Keratinocyte (primary cell): ENCODE results near the gene P2RY12.

Experiments used
- CTCF ChIP-seq, 3 experiments: IDR thresholded peaks in 1 of 3; conservative IDR thresholded peaks in 1 of 3; optimal IDR thresholded peaks in 1 of 3; 2 replicates in 2 of 3; 3 replicates in 1 of 3; pipeline versions ENCODE3 to v1.5.1; 2011; ENCODE audit warnings: low read length in 3 of 3, mild to moderate bottlenecking in 3 of 3, moderate library complexity in 2 of 3, control low read depth in 1 of 3, inconsistent platforms in 1 of 3; ENCODE audit not compliant: insufficient read depth in 2 of 3; ENCODE audit errors: extremely low read depth in 1 of 3
- EZH2 ChIP-seq: IDR thresholded peaks from one replicate; pipeline ENCODE4 v1.6.1; 2012; ENCODE audit warnings: inconsistent platforms, mild to moderate bottlenecking, low read length, moderate library complexity

GRCh38 chr3:151421938-151422337, 37.4 kb upstream of the P2RY12 start:
- TF ChIP-seq CTCF (optimal IDR thresholded peaks at IDR 0.05 in 1 of 3, IDR thresholded peaks at IDR 0.05 in 1 of 3, conservative IDR thresholded peaks at IDR 0.05 in 1 of 3; ENCODE audit: extremely low read depth in 1 of 3, insufficient read depth in 2 of 3, low read length in 3 of 3) = peak in 2 of 3 experiments; percentile 6 to 25
- TF ChIP-seq EZH2 = no peak
